Left renal cortex interstitium (tissue), 4 donors: Measurements from ENCODE around the gene ZNF683. TPM values are rescaled to one million over a fixed set of nuclear protein-coding genes. Genes with fewer than 3 reads are reported as not detected.
"Not testable (repeated sequence)": the region's sequence is repeated elsewhere in the genome, so short reads cannot be mapped to it uniquely, and the experiment has no call there.

Experiments used
- DNase-seq, 4 donors: peaks; one replicate each; pipeline ENCODE4 v3.0.0-alpha.2; 2013; ENCODE audit warnings: low read depth in 4 of 4, low spot score in 2 of 4, missing footprints in 1 of 4
- polyA plus RNA-seq, 4 donors: library from polyadenylated mRNA; unstranded; fragments of 120-200 nt; gene quantifications; one replicate each; pipeline ENCODE4 v1.2.1, GENCODE V29; 2013; ENCODE audit not compliant: insufficient read length in 4 of 4

The ZNF683 gene
- polyA plus RNA-seq = under 1 TPM in 1 of 4 donors, not detected in 3; 0.14 TPM

DNA sequence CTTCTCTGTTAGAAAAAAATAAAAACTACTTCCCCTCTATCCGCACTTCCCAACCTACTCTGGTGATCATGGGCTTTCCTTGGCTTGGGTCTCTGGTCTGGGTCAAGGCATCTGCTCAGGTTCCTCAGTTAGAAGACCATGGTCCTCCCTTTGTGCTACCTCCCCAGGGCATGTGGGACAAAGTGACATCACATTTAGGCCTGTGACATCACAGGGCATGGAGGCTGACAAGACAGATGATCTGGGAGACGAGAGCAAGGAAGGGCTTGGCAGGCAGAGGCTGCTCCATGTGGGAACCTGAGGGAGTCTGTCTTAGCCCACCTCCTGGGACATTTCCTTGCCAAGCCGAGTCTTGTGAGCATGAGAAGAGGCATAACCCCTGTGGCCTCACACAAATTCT is at the start of gene ZNF683:
Gene ZNF683, minus strand, starts transcription at position 140 of the 400 bp plus-strand sequence. CDS start 4,179 bp downstream, outside the sequence.
- DNase-seq = not testable (repeated sequence)

DNA sequence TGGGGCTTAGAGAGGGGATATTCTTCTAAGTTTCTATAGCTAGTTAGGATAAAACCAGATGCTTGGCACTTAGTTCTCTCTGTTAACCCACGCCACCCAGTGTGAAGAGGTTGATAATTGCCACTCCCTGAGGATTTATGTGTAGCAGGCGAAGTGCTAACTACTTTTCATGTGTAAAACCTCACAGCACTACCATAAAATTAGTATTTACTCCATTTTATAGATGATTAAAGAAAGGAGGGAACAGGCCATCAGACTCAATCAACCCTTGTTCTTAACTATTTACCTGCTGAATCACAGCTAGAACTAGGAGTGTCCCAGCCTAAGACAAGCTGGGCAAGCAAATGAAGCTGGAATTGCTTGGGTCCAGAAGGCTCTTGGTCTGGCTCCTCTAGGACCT is 46.9 kb upstream of the ZNF683 start:
- DNase-seq = no peak

DNA sequence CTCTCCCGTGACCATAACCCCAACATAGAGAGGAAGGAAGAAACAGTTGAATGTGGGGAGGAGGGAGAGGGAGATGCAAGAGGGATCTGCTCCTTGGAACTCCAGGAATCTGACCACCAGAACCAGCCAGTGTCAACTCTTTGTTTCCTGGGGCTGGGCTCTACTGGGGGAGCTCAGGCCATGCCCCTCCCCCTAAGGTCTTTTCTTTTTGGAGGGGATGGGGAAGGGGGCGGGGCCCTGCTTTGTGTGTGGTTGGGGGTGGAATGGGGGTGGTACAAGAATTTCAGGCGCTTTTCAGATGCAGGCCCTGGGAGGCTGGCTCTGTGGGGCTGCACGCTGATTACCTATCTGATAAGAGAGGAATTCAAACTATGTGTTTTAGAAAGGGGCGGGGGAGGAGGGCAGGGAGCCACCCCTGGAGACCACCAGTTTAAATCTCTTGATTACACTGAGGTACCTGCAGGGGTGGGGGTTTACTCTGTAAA is 46.4 kb upstream of the ZNF683 start:
- DNase-seq = no peak

DNA sequence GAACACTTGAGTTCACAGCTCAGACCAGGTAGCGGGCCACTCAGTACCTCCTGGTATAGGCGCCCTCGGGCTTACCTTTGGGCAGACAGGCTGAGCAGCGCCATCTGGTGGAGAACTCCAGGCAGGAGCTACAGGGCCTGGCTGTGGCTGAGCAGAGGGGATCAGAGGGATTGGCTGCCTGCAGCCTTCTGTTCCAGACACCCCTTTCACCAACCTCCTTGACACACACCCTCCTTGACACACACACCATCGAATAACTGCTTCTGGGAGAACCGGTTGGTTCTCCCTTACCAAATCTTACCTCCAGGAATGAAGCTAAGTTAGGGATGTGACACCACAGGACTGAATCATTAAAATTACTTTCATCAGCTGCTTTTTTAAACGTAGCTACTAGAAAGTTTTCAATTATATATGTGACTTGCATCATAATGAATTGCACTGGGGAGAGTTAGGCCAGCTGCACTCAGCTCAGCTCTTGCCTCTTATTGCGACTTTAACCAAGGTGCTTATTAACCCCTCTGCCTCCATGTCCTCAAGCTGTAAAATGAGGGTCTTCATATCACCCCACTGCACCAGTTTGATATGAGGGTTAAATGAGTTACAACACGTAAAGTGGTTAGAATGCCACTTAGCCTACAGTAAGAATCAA is 44.7 kb upstream of the ZNF683 start:
- peak in 2 of 4 donors; percentile 23 to 39 for DNase-seq

DNA sequence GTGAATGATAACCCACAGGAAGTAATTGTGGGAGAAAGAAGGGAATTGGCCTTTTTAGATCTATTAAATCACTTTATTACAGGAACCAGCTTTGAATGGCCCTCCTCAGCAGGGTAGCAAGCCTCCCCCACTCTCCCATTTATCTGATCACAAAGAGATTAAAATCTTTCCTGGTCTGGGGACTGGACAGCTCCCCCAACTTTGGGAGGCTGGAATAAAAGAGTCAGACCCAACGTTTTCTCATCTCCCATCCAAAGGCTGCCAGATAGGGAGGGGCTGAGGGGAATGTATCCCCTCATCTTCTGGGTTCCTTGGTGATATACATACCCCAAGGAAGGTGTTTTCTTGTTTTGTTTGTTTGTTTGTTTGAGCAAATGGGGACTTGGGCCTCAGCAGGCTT is 40.5 kb upstream of the ZNF683 start:
- DNase-seq = no peak

DNA sequence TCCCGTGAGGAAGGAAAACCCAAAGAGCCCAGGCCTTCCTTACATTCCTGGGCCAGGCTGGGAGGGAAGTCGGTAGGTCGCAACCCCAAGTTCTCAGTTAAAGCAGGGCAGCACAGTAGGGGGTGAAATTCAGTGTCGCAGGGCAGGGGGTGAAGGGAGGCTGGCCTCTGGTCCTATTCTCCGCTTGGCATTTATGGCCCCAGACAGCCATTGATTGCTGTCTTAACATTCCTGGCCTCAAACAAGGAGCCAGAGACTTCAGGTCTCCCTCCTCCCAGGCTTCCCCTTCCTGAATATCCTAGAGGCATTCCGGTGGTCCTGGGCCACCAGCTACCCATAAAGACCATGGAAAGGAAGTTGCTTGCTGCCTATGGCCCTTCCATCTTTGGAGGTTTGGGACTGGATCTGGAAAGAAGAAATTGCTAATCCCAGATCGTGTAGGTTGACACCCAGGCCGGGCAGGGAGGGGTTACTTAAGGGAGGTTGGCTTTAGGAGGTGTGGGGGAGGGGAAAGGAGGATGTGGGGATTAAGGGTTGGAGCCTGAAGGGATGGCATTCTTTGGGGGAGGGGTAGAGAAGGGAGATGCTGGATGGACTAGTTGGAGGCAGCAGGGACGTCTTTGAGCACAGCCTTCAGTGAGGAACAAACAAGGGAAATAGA is 39.8 kb upstream of the ZNF683 start:
- DNase-seq = no peak

DNA sequence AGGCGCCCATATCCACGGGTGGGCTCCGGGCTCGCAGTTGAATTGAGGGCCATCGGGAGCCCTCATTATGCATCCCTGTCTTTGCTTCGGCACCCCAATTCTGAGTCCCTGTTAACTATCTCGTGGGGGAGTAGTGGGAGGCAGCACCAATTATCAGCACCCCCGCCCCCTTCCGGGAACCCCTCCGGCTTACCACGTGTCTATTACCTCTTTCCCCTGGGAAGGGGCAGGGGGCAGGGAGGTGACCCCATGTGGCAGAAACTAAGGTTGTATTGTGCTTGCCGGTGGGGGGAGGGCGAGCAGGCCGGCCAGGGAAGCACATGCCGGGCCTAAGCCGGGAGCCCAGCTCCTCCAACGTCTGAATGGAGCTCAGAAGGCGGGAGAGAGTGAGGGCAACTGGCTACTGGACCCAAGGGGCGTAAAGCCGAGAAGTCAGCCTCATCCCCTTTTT is 39.1 kb upstream of the ZNF683 start:
- DNase-seq = no peak

DNA sequence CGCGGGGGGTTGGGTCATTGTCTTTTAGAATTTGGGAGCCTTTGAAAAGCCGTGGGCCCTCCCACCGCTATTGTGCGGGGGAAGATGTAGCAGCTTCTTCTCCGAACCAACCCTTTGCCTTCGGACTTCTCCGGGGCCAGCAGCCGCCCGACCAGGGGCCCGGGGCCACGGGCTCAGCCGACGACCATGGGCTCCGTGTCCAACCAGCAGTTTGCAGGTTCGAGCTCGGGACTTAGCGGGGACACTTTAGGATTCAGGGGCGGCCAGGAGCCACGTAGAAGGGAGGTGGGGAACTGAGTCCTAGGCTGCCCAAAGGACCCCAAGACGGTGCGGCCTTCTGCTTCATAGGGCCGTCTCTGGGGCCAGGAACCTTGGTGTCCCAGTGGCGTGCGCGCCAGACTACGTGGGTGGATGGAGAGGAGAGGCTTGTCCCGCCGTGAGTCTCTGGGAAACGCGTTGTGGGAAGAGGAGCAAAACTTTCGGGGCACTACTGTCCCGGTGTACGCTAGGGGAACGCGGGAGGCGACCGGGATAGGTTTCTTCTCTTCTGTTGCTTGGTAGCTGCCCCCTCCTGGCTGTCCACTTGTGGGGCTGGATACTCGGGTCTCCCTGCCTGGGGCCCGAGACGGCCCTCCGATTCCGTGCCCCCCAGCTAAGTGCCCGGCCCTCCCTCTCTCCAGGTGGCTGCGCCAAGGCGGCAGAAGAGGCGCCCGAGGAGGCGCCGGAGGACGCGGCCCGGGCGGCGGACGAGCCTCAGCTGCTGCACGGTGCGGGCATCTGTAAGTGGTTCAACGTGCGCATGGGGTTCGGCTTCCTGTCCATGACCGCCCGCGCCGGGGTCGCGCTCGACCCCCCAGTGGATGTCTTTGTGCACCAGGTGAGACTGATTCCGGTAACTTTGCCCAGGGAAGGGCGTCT is 38.4 kb upstream of the ZNF683 start, which contains the start of gene LIN28A:
Gene LIN28A, plus strand, starts transcription at position 112 of the 918 bp plus-strand sequence. Its CDS starts 75 bp downstream, at position 187.
- DNase-seq = no peak

DNA sequence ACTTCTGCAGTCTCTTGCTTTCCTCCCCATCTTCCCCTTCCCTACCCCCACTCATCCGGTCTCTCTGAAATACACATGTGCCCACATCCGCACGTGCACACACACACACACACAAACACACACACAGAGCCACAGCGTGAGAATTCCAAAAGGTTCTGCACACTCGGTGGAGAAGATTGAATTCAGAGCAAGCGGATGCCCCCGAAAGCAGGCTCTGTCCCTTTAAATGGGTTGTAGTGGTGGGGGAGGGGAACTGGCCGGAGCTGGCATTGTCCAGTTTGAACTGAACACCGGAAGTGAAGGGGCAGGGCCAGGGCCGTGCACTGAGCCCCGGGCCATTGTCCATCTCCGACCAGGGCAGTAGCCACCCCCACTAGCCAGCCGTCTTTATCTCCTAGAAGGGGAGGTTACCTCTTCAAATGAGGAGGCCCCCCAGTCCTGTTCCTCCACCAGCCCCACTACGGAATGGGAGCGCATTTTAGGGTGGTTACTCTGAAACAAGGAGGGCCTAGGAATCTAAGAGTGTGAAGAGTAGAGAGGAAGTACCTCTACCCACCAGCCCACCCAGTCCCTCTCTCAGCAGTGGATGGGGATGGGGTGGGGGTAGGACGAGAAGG is 36.7 kb upstream of the ZNF683 start:
- no peak for DNase-seq

DNA sequence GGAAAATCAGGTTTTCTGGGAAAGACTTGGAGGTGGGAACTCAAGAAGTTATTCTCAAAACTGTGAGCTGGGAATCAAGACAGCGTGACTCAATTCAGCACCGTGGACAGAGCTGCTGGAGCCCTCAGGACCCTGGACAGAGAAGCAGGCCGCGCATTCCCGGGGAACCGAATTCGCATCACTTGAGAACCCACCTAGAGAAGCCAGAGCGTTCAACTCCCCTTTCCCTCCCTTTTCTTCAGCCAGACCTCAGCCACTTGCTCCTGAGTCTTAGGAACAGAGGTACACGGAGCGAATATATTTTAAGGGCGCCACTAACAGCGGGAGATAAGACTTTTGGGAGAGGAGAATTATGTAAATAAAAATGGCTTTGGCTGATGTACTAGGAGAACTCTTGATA is 36.1 kb upstream of the ZNF683 start:
- peak; percentile 69 to 89 (median 76) for DNase-seq

DNA sequence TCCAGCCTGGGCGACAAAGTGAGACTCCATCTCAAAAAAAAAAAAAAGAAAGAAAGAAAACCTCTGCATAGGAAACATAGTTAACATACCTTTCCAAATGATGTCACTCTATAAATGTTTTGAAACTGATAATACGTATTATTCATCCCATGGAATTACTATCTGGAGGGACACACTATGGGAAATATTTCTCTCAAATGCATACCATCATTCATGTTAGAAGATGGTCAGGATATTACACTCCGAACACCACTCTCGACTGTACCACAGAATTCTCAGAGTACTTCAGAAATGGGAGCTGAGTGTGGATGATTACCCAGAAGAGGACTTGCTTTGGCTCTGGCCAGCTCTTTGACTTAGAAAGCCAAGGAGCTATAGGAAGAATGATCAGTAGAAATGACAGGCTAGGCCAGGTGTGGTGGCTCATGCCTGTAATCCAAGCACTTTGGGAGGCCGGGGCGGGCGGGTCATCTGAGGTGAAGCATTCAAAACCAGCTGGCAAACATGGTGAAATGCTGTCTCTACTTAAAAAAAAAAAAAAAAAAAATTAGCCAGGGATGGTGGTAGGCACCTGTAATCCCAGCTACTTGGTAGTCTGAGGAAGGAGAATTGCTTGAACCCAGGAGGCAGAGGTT is 32.8 kb upstream of the ZNF683 start:
- no peak for DNase-seq

DNA sequence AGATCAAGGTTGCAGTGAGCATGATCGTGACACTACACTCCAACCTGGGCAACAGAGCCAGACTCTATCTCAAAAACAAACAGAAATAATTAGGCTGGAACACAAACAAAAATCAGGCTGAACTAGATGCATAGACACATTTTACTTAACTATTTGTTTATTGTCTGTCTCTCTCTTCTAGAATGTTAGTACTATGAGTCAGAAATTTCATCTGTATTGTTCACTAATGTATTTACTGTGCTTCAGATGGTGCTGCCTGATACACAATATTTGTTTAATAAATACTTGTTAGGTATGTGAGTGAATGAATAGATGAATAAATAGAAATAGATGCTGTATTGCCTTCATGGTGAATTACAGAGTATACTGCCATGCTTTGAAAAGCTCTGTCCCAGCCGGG is 32.1 kb upstream of the ZNF683 start:
- DNase-seq = no peak

DNA sequence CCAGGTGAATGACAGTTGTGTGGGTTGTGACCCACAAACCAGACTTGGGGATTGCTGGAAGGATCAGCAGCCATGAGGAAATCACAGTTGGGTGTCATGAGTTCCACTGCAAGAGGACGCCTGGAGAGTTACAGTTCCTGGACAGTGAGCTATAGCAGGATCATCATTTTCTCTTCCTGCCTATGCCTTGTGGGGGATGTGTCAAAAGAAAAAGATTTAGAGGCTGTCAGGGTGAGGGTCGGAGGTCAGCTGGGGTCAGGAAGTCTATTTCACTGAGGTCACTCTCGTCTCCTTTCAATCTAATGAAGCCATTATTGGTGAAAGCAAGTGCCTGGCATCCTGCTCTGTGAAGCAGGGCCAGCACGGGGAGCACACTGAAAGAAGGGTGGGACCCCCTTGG is 31.1 kb upstream of the ZNF683 start:
- no peak for DNase-seq

DNA sequence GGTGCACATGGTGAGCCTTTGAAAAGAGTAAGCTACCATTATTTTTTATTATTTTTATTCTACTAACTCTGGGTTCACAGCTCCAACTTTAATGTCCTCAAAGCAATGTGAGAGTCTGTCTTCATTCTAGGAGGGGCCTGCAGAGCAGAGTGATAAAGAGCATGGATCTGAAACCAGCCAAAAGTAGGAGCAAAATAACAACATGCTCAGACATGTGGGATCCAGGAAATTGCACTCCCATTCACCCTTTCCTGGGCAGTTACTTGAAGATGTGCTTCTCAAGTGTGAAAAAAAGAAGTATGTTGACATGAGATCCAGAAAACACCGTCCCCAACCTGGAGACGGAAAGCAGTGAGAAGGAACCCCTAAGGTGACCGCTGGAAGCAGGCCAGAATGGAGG is 29.3 kb upstream of the ZNF683 start:
- DNase-seq = no peak

DNA sequence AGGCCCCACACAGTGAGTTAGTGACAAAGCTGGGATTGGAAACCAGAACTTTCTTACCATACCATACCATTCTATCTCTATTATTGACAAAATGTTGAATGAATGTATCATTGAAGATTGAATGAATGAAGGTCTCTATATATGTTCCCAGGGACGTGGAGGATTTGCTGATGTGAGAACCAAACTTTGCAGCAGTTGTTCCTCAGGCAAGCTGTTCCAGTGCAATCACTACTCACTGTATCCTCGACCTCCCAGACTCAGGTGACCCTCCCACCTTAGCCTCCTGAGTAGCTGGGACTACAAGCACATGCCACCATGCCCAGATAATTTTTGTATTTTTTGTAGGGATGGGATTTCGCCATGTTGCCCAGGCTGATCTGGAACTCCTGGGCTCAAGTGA is 26.5 kb upstream of the ZNF683 start:
- no peak for DNase-seq

DNA sequence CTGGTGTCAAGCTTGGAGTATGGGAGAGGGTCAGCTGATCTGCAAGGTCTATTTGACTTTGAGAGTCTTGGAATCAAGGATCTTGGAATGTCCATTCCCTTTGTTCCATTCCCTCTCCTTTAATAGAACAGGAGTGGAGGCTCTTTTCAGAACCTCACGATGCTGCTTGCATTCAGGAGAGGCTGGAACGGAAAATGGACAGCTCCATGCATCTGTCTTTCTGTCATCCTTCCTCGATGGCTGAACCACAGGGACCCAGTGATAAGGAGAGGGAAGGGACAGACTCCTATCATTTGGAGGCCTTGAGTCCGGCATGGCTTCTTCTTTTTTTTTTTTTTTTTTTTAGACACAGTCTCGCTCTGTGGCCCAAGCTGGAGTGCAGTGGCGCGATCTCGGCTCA is 23.2 kb upstream of the ZNF683 start:
- DNase-seq = no peak

DNA sequence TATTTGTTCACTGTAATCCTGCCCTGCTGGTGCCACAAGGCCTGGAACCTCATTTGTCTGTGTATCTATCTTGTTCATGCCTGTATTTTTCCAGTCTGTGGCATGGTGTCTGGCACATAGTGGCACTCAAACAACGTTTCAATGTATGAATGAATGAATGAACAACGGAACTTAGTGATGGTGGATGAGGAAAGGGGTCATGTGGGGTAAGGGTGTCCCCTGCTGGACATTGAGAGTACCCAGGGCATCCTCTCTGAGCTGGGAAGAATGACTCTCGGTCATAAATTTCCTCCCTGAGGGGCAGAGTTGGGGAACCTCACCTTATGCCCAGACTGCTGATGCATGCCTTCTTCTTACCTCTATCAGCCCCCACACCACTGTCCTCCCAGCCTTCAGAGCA is 18.9 kb upstream of the ZNF683 start:
- no peak for DNase-seq

DNA sequence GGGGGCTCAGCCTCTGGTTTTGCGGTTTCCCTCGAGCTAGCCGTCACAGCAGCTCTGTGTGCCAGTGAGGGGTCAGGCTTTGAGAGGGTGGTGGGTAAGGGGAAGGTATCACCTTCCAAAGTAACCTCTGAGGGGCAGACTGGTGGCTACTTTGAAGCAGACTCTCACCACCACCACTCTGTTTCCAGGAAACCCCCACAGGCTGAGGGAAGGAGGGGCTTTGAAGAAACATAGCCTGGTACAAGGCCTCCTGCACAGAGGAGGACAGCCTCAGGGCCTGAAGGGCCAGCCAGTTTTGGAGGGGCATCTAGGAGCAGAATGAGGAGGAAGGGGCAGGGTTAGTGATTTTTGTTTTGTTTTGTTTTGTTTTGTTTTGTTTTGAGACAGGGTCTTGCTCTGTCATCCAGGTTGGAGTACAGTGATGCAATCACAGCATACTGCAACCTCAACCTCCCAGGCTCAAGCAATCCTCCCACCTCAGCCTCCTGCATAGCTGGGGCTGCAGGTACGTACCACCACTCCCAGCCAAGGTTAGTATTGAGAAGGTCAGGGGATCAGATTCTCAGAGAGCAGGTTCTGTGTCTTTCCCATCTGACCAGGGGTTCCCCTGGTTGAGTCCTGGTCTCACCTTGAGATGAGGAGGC is 17.2 kb upstream of the ZNF683 start:
- DNase-seq = no peak

DNA sequence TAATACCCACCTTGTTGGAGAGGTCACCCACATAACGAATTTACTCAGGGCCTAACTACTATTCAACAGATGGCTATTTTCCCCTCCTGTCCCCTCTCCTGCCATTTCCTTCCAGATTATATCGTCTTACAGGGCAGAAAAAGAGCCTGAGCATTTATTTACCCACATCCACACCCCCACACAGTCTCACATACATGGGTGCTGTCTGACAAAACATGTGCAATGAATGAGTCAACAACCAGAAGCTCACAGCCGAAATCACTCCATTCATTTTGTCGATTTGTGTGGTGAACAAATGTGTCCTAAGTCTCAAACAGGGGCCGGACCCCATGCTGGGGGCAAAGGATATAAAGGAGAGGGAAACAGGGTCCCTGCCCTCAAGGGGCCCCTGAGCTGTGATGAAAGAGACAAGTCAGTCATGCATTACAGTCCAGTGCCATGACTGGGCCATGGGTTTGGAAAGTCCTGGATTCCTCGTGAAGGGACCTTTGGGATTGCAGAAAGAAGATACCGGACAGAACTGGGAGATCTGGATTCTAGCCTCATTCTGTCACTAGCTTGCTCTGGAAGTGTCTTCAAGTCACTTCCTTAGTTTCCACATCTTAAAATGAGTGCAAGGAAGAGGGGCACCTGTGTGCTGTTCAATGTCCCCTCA is 16.4 kb upstream of the ZNF683 start:
- no peak for DNase-seq
